SU-DHL-6 (cell line): ENCODE measurements around the gene ZNF536.

Experiments used
- CTCF ChIP-seq: fragments of 200-600 bp; sonication (generic); IDR thresholded peaks from one replicate; pipeline ENCODE4 v1.5.1; 2017; ENCODE audit warnings: antibody characterized with exemption, mild to moderate bottlenecking, low read length, moderate library complexity; ENCODE audit not compliant: insufficient read depth, poor library complexity, severe bottlenecking
- EZH2phosphoT487 ChIP-seq: fragments of 200-600 bp; sonication (generic), shearing (Covaris generic); conservative IDR thresholded peaks from 2 replicates; pipeline ENCODE4 v1.6.1; 2018; ENCODE audit warnings: mild to moderate bottlenecking, antibody characterized with exemption, low read length, moderate library complexity, mixed read lengths

- TF ChIP-seq CTCF: no peak
- no peak for TF ChIP-seq EZH2phosphoT487
Observed at GRCh38 chr19:30464162-30464561, 92.0 kb downstream of the ZNF536 start.
